ENCODE data around the gene ZBTB21. TPM values are rescaled to one million over a fixed set of nuclear protein-coding genes. Genes with fewer than 3 reads are reported as not detected.

The ZBTB21 gene
- total and polyA plus RNA-seq, 2 donors (not counting 1 experiment from before 2014, with no cell fraction given): 8.9 to 9.1 TPM

DNA sequence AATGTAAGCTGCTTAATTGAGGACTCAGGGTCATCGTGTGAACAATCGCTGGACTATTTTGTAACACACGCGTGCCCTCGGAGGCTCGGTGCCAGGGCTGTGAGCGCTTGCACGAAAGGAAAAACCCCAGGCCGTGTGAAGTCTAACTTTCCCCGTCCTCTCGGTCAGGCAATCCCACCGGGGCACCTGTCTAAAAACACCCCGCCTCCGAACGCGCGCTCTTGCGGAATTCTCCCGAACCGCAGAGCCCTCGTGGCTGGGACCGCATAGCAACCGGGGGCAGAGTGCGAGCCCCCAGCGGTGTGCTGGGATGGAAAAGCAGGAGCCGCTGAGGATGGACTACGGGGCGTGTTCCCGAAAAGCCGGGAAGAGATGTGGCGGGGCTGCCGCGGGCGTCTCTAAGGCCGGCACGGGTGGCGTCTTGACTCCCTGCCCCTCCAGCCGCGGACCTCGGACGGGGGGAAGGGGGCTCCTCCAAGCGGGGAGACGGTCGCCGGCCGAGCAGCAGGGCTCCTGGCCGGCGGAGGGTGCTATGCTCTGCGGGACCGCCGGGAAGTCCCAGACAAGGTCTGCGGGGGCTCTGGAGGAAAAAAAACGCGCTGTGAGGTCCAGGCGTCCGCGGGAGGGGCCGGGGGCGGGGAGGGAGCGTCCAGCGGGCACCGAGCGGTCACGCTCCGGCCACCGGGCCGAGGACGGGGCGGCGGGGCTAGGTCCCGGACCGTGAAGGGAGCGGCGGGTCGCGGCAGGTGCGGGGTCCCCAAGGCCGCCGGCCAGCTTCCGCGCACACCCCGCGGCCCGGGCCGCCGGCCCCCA, 936 bp downstream of the ZBTB21 start:
- peak overlapping the region; percentile 98 for H3K4me2 ChIP-seq (ENCODE audit: extremely low read depth, insufficient read depth, low read length)
- H3K9me3 ChIP-seq (ENCODE audit: control insufficient read depth, insufficient read depth, low read depth, low read length): no peaks in the 10 kb centered on the region
- peaks cover 2% of the 10 kb centered on the region for H3K4me1 ChIP-seq (ENCODE audit: control insufficient read depth, extremely low read depth, insufficient read depth, low read length)
- H3K36me3 ChIP-seq (ENCODE audit: control insufficient read depth, insufficient read depth, low read length): peaks cover 2% of the 10 kb centered on the region
- H3K9ac ChIP-seq (ENCODE audit: insufficient read depth, low read length): peak overlapping the region; percentile 100
- H3K27me3 ChIP-seq (ENCODE audit: control insufficient read depth, insufficient read depth, low read length): no peaks in the 10 kb centered on the region
- no peaks in the 10 kb centered on the region for H4K20me1 ChIP-seq (ENCODE audit: control insufficient read depth, extremely low read depth, insufficient read depth, low read length)
- peak; percentile 38 to 65 for DNase-seq (ENCODE audit: low read depth in 2 of 2)
- H3K4me3 ChIP-seq (replicated peaks in 1 of 4; ENCODE audit: control extremely low read depth in 1 of 4, insufficient read depth in 1 of 4, low read depth in 3 of 4, low read length in 4 of 4): peak overlapping the region; percentile 61 to 78 (median 74)
- peak; percentile 18 to 24 for TF ChIP-seq CTCF (conservative IDR thresholded peaks at IDR 0.05 in 1 of 2, IDR thresholded peaks at IDR 0.05 in 1 of 2; ENCODE audit: low read depth in 1 of 2, low read length in 2 of 2)
- TF ChIP-seq EZH2 (IDR thresholded peaks at IDR 0.05; ENCODE audit: low read length, missing control alignments): no peak
- no peak overlapping the region for H2AFZ ChIP-seq (ENCODE audit: low read length)
- H3K27ac ChIP-seq (ENCODE audit: insufficient read depth, low read length): peak overlapping the region; percentile 98
- peaks cover 23% of the 10 kb centered on the region for H3K79me2 ChIP-seq (ENCODE audit: control insufficient read depth, insufficient read depth, low read length)

DNA sequence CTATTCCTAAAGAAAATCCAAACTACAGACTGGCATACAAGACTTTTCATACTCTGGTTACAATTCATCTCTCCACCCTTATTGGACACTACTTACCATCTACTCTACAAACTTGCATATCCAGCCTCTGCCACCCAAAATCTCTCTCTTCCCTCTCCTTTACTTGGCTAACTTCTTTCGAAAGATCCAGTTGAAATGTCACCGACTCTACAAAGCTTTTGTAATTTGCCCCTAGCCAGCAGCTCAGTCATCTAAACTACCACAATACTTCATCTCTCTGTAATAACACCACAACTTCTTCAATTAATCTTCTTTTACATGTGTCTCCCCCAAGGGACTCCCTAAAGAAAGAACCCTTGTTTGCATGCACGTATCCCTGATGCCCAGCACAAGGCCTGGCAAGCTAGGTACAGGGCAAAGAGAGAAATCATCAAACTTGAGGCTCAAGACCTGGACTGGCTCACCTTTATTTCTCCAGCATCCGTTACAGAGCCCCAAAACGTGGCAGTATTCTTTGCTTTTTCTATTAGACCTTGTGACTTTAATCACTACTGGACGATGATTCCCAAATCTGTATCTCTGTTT, 2.7 kb downstream of the ZBTB21 start:
- H3K9ac ChIP-seq (ENCODE audit: insufficient read depth, low read length): no peak overlapping the region
- H3K9me3 ChIP-seq (ENCODE audit: control insufficient read depth, insufficient read depth, low read depth, low read length): no peaks in the 10 kb centered on the region
- H3K27me3 ChIP-seq (ENCODE audit: control insufficient read depth, insufficient read depth, low read length): no peaks in the 10 kb centered on the region
- DNase-seq (ENCODE audit: low read depth in 2 of 2): no peak
- peaks cover 2% of the 10 kb centered on the region for H3K36me3 ChIP-seq (ENCODE audit: control insufficient read depth, insufficient read depth, low read length)
- no peaks in the 10 kb centered on the region for H4K20me1 ChIP-seq (ENCODE audit: control insufficient read depth, extremely low read depth, insufficient read depth, low read length)
- H3K27ac ChIP-seq (ENCODE audit: insufficient read depth, low read length): no peak overlapping the region
- H3K4me1 ChIP-seq (ENCODE audit: control insufficient read depth, extremely low read depth, insufficient read depth, low read length): peaks cover 5% of the 10 kb centered on the region
- no peak overlapping the region for H3K4me3 ChIP-seq (replicated peaks in 1 of 4; ENCODE audit: control extremely low read depth in 1 of 4, insufficient read depth in 1 of 4, low read depth in 3 of 4, low read length in 4 of 4)
- H2AFZ ChIP-seq (ENCODE audit: low read length): no peak overlapping the region
- H3K4me2 ChIP-seq (ENCODE audit: extremely low read depth, insufficient read depth, low read length): no peak overlapping the region
- peaks cover 23% of the 10 kb centered on the region for H3K79me2 ChIP-seq (ENCODE audit: control insufficient read depth, insufficient read depth, low read length)
- TF ChIP-seq CTCF (conservative IDR thresholded peaks at IDR 0.05 in 1 of 2, IDR thresholded peaks at IDR 0.05 in 1 of 2; ENCODE audit: low read depth in 1 of 2, low read length in 2 of 2) (no peak), EZH2 (IDR thresholded peaks at IDR 0.05; ENCODE audit: low read length, missing control alignments) (no peak)

DNA sequence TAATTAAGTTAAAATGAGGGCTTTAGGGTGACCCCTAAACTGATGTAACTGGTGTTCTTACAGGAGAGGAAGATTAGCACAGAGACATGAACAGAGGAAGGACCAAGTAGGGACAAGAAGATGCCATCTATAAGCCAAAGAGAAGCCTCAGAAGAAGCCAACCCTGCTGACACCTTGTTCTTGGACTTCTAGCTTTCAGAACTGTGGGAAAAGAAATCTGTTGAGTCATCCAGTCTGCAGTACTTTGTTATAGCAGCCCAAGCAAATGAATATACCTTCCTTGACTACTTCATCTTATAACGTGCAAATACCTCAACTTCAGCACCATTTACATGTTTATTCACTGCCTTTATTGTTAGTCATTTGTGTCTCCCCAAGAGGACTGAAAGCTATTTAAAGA, 3.4 kb downstream of the ZBTB21 start:
- H3K4me2 ChIP-seq (ENCODE audit: extremely low read depth, insufficient read depth, low read length): no peak overlapping the region
- H3K4me3 ChIP-seq (replicated peaks in 1 of 4; ENCODE audit: control extremely low read depth in 1 of 4, insufficient read depth in 1 of 4, low read depth in 3 of 4, low read length in 4 of 4): no peak overlapping the region
- H3K9ac ChIP-seq (ENCODE audit: insufficient read depth, low read length): no peak overlapping the region
- no peak overlapping the region for H2AFZ ChIP-seq (ENCODE audit: low read length)
- peaks cover 5% of the 10 kb centered on the region for H3K4me1 ChIP-seq (ENCODE audit: control insufficient read depth, extremely low read depth, insufficient read depth, low read length)
- peaks cover 24% of the 10 kb centered on the region for H3K79me2 ChIP-seq (ENCODE audit: control insufficient read depth, insufficient read depth, low read length)
- no peaks in the 10 kb centered on the region for H3K9me3 ChIP-seq (ENCODE audit: control insufficient read depth, insufficient read depth, low read depth, low read length)
- H3K27ac ChIP-seq (ENCODE audit: insufficient read depth, low read length): no peak overlapping the region
- H3K27me3 ChIP-seq (ENCODE audit: control insufficient read depth, insufficient read depth, low read length): no peaks in the 10 kb centered on the region
- peaks cover 3% of the 10 kb centered on the region for H3K36me3 ChIP-seq (ENCODE audit: control insufficient read depth, insufficient read depth, low read length)
- DNase-seq (ENCODE audit: low read depth in 2 of 2): peak in 1 of 2 donors; percentile 16
- H4K20me1 ChIP-seq (ENCODE audit: control insufficient read depth, extremely low read depth, insufficient read depth, low read length): no peaks in the 10 kb centered on the region
- TF ChIP-seq CTCF (conservative IDR thresholded peaks at IDR 0.05 in 1 of 2, IDR thresholded peaks at IDR 0.05 in 1 of 2; ENCODE audit: low read depth in 1 of 2, low read length in 2 of 2) (no peak), EZH2 (IDR thresholded peaks at IDR 0.05; ENCODE audit: low read length, missing control alignments) (no peak)
